GM19025 (cell line): Measurements from ENCODE around the gene SRRM3.
"Not testable (repeated sequence)": the region's sequence is repeated elsewhere in the genome, so short reads cannot be mapped to it uniquely, and the experiment has no call there.

Source experiments
- ATAC-seq: cut with Tn5 transposase; IDR thresholded peaks from one replicate; pipeline ENCODE4 v1.9.1; 2021; ENCODE audit warnings: mild to moderate bottlenecking, low read depth, moderate library complexity; ENCODE audit not compliant: unreplicated experiment

Gene SRRM3, protein sequence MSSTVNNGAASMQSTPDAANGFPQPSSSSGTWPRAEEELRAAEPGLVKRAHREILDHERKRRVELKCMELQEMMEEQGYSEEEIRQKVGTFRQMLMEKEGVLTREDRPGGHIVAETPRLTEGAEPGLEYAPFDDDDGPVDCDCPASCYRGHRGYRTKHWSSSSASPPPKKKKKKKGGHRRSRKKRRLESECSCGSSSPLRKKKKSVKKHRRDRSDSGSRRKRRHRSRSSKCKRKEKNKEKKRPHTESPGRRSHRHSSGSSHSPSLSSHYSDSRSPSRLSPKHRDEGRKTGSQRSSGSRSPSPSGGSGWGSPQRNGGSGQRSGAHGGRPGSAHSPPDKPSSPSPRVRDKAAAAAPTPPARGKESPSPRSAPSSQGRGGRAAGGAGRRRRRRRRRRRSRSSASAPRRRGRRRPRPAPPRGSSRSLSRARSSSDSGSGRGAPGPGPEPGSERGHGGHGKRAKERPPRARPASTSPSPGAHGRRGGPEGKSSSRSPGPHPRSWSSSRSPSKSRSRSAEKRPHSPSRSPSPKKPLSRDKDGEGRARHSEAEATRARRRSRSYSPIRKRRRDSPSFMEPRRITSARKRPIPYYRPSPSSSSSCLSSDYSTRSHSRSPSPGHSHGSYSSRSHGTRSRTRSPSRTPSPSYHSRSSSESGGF

DNA sequence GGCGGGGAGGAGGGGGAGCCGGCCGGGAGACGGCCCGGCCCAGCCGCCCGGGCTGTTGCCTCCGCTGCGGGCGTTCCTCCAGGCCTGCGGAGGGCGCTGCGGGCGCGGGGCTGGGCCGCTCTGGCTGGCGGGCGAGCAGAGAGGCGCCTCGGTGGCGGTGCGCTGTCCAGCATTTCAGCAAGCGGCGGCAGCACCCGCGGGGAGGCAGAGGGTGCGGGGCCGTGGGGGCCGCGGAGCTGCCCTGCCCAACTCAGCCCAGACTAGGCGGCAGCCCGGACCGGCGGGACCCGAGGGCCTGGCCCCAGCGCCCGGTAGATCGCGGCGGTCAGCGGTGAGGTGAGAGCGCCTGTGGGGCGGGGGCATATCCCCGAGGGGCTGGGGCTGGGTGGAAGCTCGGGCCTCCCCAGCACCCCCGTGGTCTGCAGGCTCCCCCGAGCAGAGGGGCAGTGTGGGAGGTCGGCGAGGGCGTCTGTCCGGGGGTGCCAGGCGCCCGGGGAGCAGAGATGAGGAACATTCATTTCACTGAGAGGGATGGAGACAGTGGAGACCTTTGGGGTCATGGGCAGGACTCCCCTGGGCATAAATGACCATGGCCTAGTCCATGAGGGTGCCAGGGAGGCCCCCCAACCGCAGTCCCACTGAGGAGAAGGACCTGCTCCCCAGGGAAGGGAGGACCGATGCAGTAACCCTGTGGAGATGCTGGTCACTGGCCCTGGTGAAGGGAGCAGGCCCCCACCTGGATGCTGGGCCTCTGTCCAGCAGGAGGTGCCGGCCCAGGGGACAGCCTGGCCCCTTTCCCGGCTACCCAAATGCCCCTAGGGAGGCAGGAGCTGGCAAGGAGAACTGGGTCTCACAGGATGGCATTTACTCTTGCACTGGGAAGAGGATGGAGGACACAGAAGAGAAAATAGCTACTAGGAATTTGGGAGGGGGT, at the start of gene SRRM3:
Gene SRRM3 (plus strand): TSS at position 165 of the 934 bp plus-strand sequence. CDS start 33,171 bp downstream, outside the sequence.
- peak; percentile 49 for ATAC-seq

DNA sequence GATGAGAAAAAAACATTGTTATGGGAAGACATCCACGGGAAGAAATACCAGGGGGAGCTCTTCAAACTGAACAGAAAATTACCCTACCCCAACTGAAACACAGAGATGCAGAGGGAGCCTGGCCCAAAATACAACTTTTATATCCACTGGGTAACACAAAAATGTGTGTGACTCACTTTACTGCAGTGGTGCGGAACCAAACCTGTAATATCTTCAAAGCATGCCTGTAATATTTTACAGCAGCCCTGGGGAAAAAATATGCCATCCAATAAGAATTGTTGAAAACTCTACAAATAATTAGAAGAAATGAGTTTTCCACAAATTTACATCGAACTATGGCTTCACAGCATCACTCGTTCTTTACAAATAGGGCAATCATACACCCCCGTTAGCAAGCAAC, 49.8 kb upstream of the SRRM3 start:
- no peak for ATAC-seq

DNA sequence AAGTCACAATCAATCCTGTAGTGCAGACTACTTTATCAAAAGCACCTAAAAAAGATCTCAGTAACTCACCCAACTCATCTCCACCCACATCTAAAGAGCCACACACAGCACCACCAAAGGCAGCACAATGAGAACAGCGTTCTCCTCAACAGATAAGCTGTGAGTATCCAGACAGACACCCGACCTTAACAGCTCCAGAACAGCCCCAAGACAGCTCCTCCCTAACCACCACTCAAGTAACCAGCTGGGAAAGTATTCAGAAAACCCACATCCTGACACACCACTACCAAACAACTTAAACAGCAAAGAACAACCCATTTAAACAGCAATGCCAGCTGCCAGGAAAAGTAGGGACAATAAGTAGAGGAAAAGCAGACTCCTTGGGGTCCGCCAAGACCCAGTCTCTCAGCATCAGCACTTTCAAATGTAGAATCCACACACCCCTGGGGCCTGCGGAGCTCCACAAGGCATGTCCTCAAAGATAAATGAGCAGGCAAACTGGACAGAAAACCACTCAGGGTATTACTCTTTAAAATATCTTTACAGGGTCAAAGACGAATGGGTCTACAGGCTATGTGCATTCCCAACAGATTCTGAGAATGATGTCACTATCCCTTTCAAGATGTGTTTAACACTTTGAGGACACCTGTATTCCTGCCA, 48.0 kb upstream of the SRRM3 start:
- ATAC-seq, result not testable (repeated sequence)

DNA sequence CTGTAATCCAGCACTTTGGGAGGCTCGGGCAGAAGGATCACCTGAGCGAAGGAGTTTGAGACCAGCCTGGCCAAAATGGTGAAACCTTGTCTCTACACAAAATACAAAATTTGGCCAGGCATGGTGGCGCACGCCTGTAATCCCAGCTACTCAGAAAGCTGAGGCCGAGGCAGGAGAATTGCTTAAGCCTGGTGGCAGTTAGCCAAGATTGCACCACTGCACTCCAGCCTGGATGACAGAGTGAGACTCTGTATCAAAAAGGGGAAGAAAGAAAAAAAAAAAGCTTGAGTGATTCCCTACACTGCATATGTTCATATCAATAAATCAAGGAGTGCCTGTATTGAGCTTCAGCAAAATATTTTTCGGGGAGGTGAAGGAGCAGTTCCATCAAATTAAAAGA, 45.8 kb upstream of the SRRM3 start:
- no peak for ATAC-seq

DNA sequence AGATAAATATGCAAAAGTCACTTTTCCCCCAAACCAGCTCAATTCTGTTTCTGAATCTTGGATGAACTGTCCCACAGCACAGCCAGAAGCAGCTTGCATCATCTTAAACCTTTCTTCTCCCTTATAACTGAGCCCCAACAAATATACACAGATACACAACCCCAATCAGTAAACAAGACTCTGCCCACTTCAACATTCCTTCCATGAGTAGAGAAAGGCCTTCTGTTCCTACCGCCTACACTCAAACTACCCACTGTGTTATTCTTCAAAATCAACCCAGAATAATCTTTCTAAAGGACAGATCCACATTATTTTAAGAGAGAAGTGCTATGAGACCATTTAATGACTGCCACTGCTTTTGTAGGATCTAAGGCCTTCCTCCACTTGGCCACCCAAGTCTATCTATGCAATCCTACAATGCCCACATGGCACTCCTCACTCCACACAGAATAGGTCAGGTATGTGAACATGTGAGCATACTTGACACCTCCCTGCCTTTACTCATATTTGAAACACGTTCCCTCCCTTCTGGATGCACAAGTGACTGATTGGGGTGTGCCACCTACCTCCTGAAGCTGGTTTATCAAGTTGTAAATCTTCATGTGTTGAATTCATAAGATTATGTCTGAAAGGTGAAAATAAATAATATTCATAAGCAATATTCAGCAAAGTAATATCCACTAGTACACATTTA, 44.6 kb upstream of the SRRM3 start:
- ATAC-seq, result not testable (repeated sequence)

DNA sequence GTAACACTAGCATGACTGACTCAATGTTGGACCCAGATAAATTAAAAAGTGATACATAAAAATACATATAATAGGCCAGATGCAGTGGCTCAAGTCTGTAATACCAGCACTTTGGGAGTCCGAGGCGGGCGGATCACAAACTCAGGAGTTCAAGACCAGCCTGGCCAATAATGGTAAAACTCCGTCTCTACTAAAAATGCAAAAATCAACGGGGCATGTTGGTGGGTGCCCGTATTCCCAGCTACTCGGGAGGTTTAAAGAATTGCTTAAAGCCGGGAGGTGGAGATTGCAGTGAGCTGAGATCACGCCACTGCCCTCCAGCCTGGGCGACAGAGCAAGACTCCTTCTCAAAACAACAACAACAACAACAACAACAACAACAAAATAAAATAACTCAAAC, 43.3 kb upstream of the SRRM3 start:
- not testable (repeated sequence) for ATAC-seq

DNA sequence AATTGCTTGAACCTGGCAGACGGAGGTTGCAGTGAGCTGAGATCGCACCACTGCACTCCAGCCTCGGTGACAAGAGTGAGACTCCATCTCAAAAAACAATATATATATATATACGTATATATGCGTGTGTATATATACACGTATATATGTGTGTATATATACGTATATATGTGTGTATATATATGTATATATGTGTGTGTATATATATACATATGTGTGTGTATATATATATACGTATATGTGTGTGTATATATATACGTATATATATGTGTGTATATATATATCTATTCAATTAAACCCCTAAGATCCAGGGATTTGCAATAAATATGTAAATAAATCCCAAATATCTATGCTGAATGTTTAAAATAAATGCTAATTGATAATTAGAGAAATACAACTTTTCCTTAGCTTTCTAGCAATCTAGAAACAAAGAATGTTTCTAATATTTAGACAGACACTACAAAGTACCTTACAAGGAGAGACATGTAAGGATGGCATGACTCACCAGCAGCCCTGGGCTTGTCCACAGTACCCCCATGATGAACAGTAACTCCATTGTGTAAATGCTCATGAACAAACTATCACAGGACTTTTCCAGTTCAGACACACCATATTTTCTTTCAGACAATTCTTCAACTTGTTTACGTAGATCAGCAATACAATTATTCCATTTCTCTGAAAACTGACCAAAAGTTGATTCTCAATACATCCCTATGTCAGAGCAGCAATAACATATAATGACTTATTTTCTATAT, 39.1 kb upstream of the SRRM3 start:
- ATAC-seq, result not testable (repeated sequence)

DNA sequence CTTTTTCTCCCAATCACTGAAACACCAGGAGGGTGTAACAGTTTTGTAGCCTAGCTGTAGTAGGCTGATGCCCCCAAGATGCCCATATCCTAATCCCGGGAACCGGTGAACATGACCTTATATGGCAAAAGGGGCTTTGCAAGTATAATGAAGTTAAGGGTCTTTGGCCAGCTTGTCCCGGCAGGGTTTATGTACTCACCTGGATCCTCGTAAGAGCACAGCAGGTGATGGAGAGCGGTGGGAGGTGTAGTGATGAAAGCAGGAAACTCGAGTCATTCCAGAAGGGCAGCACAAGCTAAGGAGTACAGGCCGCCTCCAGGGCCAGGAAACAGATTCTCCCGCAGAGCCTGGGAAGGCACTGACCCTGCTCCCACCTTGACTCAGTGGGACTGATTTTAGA, 37.9 kb upstream of the SRRM3 start:
- not testable (repeated sequence) for ATAC-seq

DNA sequence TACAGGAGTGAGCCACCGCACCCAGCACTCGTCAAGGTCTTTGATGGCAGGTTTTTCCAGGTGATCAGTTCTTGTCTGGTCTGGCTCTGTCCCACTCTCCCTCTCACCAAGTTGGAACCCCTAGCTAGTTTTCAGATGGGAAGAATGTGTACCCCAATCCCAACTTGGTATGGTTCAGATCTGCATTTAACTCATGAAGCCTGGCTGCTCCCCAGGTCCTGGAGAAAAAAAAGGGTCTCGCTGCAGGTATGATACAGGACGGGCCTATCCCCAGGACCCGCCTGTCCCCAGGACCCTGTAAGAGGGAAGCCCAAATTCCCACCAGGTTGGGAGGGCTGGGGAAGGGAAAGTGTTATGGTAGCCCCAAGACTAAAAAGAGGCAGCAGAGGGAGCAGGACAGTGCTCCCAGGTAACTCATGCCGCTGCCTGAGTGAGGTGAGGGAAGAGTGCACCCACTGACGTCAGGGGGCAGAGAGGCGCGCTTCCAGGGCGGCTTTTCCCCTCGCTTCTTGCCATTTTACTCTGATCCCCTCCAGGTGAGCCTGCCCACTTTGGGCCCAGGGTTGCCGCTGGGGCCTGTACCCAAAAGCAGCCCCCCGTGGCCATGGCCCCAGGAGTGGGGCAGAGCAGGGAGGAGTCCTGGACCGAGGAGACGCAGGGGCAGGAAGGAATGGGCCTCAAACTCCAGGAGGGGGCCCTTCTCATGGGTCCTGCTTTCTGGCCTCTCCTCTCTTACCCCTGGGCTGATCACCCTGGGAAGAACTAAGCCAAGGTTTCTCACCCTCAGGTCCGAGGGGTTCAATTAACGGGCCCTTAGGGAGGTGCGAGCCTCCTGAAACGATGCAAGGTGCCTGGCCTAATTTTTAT, 36.4 kb upstream of the SRRM3 start:
- no peak for ATAC-seq

DNA sequence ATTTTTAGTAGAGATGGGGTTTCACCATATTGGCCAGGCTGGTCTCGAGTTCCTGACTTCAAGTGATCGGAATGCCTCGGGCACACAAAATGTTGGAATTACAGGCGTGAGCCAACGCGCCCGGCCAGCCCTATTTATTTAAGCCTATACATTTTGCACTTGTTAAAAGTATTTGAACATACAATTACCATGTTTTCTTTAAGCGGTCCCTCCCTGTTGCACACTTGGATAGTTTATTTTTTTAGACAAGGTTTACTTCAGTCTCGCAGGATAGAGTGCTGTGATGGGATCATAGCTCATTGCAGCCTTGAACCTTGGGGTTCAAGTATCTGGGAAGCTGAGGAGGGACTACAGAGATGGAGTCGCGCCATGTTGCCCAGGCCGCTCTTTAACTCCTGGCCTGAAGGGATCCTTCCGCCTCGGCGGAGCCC, 35.7 kb upstream of the SRRM3 start:
- peak; percentile 17 for ATAC-seq

DNA sequence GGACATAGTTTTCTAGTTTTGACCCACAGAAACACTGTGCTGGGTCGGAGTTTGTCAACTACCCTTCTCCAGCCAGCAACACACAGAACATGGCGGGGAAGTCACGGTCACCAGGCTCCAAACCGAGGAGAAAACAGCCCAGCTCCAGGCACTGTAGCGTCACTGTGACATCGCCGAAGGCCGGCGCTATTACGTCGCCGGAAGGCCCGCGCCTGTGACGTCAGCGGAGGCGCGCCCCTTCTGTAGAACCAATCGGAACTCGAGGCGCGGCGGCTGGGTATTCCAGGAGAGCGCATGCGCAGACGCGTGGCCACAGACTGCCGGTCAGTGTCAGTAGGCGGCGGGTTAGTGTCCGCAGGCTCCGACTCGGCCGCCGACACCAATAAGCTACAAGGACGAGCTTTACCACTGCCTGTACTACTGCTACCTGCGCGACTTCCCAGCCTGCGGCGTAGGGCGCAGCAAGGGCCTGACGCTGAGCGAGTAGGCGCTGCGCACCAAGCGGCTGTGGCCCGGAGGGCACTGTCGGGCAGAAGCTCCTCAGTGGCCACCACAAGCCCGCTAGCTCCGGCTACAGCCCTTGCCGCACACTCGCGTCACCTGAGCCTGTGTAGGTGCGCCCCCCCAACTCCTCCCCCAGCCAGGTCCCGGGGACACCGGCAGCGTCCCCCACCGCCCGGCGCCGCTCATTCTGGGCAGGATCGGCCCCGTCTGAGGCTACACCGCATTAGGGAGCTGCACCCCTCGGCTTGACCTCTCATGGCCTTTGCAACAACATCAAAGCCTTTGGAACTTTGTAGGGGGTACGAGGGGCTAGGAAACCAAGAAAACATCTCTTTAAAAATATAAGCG, 35.1 kb upstream of the SRRM3 start:
- peak; percentile 87 for ATAC-seq

DNA sequence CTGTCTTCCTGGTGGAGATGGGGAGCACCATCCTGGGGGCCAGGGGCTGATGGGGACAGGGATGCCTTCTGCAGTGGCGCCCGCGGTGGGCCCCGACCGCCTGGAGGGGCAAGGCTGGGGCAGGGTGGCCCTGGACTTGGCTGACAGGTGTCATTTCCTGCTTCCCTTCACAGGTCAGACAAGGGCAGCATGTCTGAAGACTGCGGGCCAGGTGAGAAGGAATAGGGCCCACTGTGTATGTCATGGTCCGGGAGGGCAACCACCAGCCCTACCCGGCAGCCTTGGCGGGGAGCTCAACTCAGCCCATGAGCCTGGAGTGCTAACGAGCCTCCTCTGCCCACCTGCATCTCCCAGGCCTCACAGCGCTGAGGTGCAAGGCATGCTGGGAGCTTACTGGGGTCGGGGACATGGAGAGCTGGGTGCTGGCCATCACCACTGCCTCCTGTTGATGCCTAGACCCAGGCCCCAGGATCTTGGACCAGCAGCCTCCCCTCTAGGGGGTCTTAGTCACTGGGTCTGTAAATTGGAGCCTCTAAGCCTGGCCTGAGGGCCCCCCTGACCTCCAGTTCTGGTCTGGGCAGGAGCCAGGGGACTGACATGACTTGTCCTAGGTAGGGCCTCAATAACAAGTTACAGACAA, 28.0 kb upstream of the SRRM3 start:
- no peak for ATAC-seq

DNA sequence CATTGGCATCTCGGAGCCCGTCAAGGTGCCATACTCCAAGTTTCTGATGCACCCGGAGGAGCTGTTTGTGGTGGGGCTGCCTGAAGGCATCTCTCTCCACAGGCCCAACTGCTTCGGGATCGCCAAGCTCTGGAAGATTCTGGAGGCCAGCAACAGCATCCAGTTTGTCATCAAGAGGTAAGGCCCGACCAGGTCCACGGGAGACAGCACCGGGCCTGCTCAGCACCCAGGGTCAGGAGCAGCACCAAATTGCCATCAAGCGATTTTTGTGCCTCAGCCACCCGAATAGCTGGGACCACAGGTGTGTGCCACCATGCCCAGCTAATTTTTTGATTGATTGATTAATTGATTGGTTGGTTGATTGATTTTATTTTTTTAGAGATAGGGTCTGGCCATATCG, 24.7 kb upstream of the SRRM3 start:
- not testable (repeated sequence) for ATAC-seq

DNA sequence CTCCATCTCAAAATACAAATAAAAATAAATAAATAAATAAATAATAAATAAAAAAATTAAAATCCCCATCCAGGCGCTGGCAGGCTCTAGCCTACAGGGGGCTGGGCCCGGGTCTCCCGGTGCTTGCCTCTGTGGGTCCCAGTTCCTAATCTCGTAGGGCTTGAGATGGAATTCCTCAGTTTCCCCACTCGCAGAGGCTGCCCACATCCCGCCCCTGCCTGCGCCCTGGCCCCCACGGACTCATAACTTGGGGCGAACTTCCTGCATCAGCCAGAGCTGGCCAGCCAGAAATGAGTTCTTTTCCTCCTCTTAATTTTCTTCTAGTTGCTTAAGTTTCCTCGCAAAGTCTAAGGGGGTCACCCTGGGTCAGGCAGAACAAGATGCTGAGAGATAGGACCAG, 22.0 kb upstream of the SRRM3 start:
- ATAC-seq, result no peak

DNA sequence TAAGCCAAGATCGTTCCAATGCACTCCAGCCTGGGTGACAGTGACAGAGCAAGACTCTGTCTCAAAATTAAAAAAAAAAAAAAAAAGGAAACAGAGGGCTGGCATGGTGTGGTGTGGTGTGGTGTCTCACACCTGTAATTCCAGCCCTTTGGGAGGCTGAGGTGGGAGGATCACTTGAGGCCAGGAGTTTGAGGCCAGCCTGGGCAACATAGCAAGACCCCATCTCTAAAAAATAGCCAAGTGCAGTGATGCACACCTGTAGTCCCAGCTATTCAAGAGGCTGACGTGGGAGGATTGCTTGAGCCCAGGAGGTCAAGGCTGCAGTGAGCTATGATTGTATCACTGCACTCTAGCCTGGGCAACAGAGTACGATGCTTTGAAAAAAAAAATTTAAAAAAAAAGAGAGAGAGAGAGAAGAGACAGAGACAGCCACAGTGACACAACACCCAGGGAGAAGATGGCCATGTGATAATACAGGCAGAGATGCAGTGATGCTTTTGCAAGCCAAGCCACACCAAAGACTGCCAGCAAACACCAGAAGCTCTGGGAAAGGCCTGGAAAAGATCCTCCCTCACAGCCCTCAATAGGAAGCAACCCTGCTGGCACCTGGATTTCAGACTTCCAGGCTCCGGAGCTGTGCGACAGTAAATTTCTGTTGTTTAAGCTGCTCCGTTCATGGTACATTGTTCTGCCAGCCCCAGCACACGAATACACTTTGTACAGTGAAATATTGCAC, 19.3 kb upstream of the SRRM3 start:
- ATAC-seq, result no peak
